Thyroid gland (tissue), 4 donors: ENCODE data around the gene BEX2. TPM values are rescaled to one million over a fixed set of nuclear protein-coding genes. Genes with fewer than 3 reads are reported as not detected.

Source experiments
- DNase-seq, 2 donors: peaks; one replicate each; pipeline ENCODE4 v3.0.0-alpha.2; 2019
- H3K27ac ChIP-seq, 3 donors: fragments of 200-600 bp; sonication (generic); 1 replicate in 2 of 3; 2 replicates in 1 of 3; pipeline ENCODE4 v1.5.1; 2016 to 2019; ENCODE audit warnings: mild to moderate bottlenecking in 1 of 3, moderate library complexity in 1 of 3
- H3K27me3 ChIP-seq: fragments of 200-600 bp; sonication (generic); one replicate; pipeline ENCODE4 v1.5.1; 2019
- H3K36me3 ChIP-seq, 2 donors: fragments of 200-600 bp; sonication (generic); one replicate each; pipeline ENCODE4 v1.5.1; 2016 to 2019
- H3K4me1 ChIP-seq, 2 donors: fragments of 200-600 bp; sonication (generic); one replicate each; pipeline ENCODE4 v1.5.1; 2017 to 2019
- H3K4me3 ChIP-seq, 3 donors: fragments of 200-600 bp; sonication (generic); replicated peaks in 1 of 3; 1 replicate in 2 of 3; 2 replicates in 1 of 3; pipeline ENCODE4 v1.5.1; 2016; ENCODE audit warnings: mild to moderate bottlenecking in 1 of 3
- H3K9me3 ChIP-seq: fragments of 200-600 bp; sonication (generic); one replicate; pipeline ENCODE4 v1.5.1; 2017
- CTCF ChIP-seq, 6 experiments: fragments of 200-600 bp in 3 of 6; fragments of 450-650 bp in 3 of 6; sonication (generic) in 3 of 6; IDR thresholded peaks; one replicate each; pipeline ENCODE4 v1.5.1; 2016 to 2019; ENCODE audit warnings: antibody characterized with exemption in 6 of 6, mild to moderate bottlenecking in 2 of 6, inconsistent platforms in 1 of 6, moderate library complexity in 1 of 6
- POLR2A ChIP-seq, 2 donors: fragments of 450-650 bp; IDR thresholded peaks; one replicate each; pipeline ENCODE4 v1.6.1; 2017; ENCODE audit warnings: antibody characterized with exemption in 2 of 2, mild to moderate bottlenecking in 2 of 2, moderate library complexity in 1 of 2
- WGBS, 2 donors: methylation state at CpG; one replicate each; pipeline ENCODE4 v1.1.5; 2017; 5-methylcytosine and 5-hydroxymethylcytosine counted together
- intact Hi-C: fragments of 100-400 bp; cut with DNase I; formaldehyde crosslinking; loops from one replicate; pipeline ENCODE4 v1.15.1; 2023
- total RNA-seq, 4 donors: library from RNA; depleted of rRNA; stranded (reverse); fragments of >200 nt; gene quantifications; one replicate each; pipeline ENCODE4 v1.2.3, GENCODE V29; 2016

Gene BEX2
- total RNA-seq, 4 donors from 2014 or later: 91.4 to 113 (median 102) TPM

GRCh38 chrX:103304705-103305104 lies 6.1 kb downstream of the BEX2 start:
- H3K4me1 ChIP-seq: no peaks in the 10 kb centered on the region
- H3K27me3 ChIP-seq: no peaks in the 10 kb centered on the region
- intact Hi-C loops: no loop called here
- H3K9me3 ChIP-seq: no peaks in the 10 kb centered on the region
- DNase-seq: no peak
- no peak overlapping the region for H3K4me3 ChIP-seq
- H3K36me3 ChIP-seq: no peaks in the 10 kb centered on the region
- H3K27ac ChIP-seq: no peak overlapping the region
- no peak for TF ChIP-seq POLR2A (IDR thresholded peaks at IDR 0.05)

- Histone ChIP-seq H3K9me3 (no peaks in the 10 kb centered on the region), H3K4me1 (no peaks in the 10 kb centered on the region), H3K27me3 (no peaks in the 10 kb centered on the region), H3K36me3 (no peaks in the 10 kb centered on the region), H3K4me3 (no peak overlapping the region), H3K27ac (no peak overlapping the region)
- TF ChIP-seq POLR2A (IDR thresholded peaks at IDR 0.05): no peak
- no peak for TF ChIP-seq CTCF (IDR thresholded peaks at IDR 0.05)
- 95% methylated on average over 2 of the region's 2 CpGs; no CpG with 5 or more reads in 1 of the 2 donors for WGBS, 2 donors
- intact Hi-C loops: no loop called here
- no peak for DNase-seq
Observed at GRCh38 chrX:103293118-103293517, 17.7 kb downstream of the BEX2 start.

- Histone ChIP-seq H3K4me1 (no peaks in the 10 kb centered on the region), H3K4me3 (no peak overlapping the region), H3K27me3 (no peaks in the 10 kb centered on the region), H3K36me3 (no peaks in the 10 kb centered on the region), H3K9me3 (no peaks in the 10 kb centered on the region), H3K27ac (no peak overlapping the region)
- no peak for DNase-seq
- TF ChIP-seq CTCF (IDR thresholded peaks at IDR 0.05) (no peak), POLR2A (IDR thresholded peaks at IDR 0.05) (no peak)
- WGBS, 2 donors: 81 to 94% methylated on average over 1 of the region's 1 CpG
- intact Hi-C loops: no loop called here
Observed at GRCh38 chrX:103279624-103280023, 31.2 kb downstream of the BEX2 start.

GRCh38 chrX:103276581-103277002 lies 34.2 kb downstream of the BEX2 start, which contains the start of gene TCEAL5:
TSS of gene TCEAL5 (minus strand) at chrX:103276750. CDS start at chrX:103274563, 2,187 bp downstream.
- WGBS, 2 donors: 0 to 3% methylated on average over 7 to 16 of the region's 17 CpGs
- Histone ChIP-seq H3K4me3 (no peak within 1 kb of the TSS), H3K4me1 (no peaks in the 10 kb centered on the region), H3K27me3 (no peaks in the 10 kb centered on the region), H3K36me3 (no peaks in the 10 kb centered on the region), H3K27ac (no peak within 1 kb of the TSS), H3K9me3 (no peaks in the 10 kb centered on the region)
- DNase-seq: peak; percentile 15 to 16
- intact Hi-C loops: no loop called here
- TF ChIP-seq POLR2A (IDR thresholded peaks at IDR 0.05): peak in 1 of 2 donors; percentile 38
- TF ChIP-seq CTCF (IDR thresholded peaks at IDR 0.05): no peak

GRCh38 chrX:103275947-103276567 lies 34.7 kb downstream of the BEX2 start:
- DNase-seq: peak in 1 of 2 donors; percentile 1
- Histone ChIP-seq H3K4me3 (no peak overlapping the region), H3K27ac (no peak overlapping the region), H3K9me3 (no peaks in the 10 kb centered on the region), H3K27me3 (no peaks in the 10 kb centered on the region), H3K4me1 (no peaks in the 10 kb centered on the region), H3K36me3 (no peaks in the 10 kb centered on the region)
- intact Hi-C loops: no loop called here
- TF ChIP-seq POLR2A (IDR thresholded peaks at IDR 0.05) (no peak), CTCF (IDR thresholded peaks at IDR 0.05) (no peak)
- 4 to 8% methylated on average over 13 to 20 of the region's 23 CpGs for WGBS, 2 donors
